Measurements from ENCODE around the gene CDH13.

CDH13 gene

GRCh38 chr16:83270061-83270460 lies 643.3 kb downstream of the CDH13 start:
- no peak for DNase-seq

- DNase-seq, result no peak
Measured at GRCh38 chr16:83270640-83271039, 643.9 kb downstream of the CDH13 start.

GRCh38 chr16:83271123-83271522 lies 644.4 kb downstream of the CDH13 start:
- DNase-seq, result no peak

- no peak for DNase-seq
Measured at GRCh38 chr16:83271970-83272575, 645.3 kb downstream of the CDH13 start.

DNA sequence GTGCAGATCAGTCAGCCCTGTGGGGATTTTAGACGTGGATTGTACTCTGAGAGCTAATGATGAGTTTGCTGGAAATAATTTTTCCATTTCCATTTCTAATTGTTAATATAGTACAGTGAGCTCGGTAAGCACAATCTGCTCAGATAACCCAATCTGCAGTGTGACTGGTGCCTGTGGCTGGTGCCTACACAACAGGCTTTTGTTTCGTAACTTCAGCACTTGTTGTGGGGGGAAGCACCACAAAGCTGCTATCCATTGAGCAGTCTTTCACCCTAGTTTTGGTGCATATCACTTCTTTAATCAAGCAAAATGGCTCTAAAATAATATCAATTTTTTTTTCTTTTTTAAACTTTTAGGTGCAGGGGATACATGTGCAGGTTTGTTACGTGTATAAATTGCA lies 646.1 kb downstream of the CDH13 start:
- no peak for DNase-seq

DNA sequence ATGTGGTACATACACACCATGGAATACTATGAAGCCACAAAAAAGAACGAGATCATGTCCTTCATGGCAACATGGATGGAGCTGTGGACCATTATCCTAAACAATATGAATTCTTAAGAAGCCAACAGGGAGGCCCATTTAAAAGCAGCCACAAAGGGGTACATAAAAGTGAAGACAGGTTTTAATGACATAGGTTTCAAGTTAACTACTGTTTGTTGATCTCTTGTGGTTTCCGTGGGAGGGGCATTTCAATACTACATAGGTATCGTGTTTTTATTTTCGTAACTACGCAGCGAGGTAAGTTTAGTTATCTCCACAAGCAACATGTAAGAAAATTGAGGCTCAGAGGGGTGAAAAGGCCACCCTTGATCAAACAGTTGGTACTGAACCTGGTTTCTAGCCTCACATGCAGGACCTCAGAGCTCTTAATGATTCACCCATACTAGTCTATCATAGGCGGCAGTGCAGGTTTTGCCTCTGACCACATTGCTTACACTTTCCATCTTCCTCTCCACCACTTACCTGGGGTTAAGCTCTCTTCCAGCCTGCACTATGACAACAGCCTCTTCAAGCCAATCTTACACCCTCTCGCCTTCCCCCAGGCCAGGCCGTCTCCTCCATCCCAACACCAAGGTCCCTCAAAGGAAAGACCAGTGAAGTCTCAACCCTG lies 646.9 kb downstream of the CDH13 start:
- DNase-seq, result no peak

GRCh38 chr16:83279251-83279650 lies 652.5 kb downstream of the CDH13 start:
- no peak for DNase-seq

DNA sequence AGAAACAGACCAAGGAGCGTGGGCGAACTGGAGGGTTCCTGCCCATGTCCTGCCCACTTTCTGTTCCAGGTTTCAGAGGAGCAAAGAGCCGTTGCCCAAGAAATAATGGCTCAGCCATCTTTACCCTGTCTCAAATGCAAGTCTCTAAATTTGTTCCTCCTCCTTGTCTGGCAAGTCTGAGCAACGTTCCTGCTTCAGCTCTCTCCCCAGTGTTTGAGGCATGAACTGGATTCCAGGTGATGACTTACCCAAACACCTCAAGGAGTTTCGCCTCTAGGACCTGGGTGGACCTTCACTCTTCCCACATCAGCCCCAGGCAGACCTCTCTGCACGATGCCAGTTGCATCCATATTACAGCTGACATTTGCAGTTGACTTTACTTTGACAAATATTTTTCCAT lies 659.2 kb downstream of the CDH13 start:
- DNase-seq, result no peak

- DNase-seq, result no peak
Measured at GRCh38 chr16:83296505-83296904, 669.7 kb downstream of the CDH13 start.

GRCh38 chr16:83298541-83298940 lies 671.8 kb downstream of the CDH13 start:
- DNase-seq, result no peak

DNA sequence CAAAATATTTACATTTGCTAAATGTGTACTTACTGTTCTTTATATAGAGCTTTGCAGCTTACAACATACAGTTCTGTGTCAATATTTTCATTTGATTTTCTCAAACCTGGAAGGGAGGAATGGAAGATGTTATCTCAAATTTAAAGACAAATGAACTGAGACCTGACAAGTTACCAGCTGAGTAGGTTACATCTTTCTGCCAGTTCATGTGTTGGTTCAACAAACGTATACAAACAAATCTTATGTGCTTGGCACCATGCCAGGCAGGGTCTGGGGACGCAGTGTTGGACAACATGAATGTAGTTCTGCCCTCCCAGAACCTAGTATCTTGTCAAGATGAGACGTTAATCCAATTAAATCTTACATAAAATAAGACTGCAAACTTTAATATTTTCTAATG lies 673.6 kb downstream of the CDH13 start:
- DNase-seq, result peak; percentile 1

GRCh38 chr16:83301971-83302370 lies 675.2 kb downstream of the CDH13 start:
- no peak for DNase-seq

GRCh38 chr16:83302853-83303252 lies 676.1 kb downstream of the CDH13 start:
- no peak for DNase-seq

DNA sequence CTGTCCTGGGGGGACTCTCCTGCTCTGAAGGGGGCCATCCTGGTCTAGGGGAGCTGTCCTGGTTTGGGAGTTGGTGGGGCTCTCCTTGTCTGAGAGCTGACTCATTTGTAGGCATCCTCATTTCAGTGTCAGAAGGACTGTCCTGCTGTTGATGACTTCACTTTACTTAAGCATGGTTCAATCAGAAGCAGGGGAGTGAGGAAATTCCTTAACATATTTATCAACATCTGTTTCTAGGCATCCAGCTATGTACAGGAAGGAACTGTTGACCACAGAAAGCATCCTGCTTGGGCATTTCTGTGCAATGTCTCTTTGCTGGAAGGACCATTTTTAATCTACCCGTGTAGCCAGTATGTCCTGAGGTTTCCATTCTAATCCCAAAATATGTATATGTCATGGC lies 678.3 kb downstream of the CDH13 start:
- DNase-seq, result no peak

- DNase-seq, result no peak
Measured at GRCh38 chr16:83306961-83307593, 680.3 kb downstream of the CDH13 start.

DNA sequence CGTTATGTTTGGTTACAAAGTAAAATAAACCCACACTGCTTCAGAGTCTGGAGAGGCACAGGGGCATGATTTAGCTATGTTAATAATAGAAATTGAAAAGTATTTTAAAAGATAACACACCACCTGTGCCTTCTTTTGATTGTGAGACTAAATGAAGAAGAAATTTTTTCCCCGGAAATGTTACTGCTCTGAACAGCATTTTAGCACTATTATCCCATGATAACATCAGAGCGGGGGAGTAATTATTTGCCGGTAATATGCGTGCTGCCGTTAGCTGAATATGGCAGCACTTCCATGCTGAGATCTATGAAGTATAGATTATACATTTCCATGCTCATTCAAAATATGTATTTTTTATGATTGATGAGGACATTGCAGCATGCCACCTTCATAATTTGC lies 680.8 kb downstream of the CDH13 start:
- DNase-seq, result no peak

DNA sequence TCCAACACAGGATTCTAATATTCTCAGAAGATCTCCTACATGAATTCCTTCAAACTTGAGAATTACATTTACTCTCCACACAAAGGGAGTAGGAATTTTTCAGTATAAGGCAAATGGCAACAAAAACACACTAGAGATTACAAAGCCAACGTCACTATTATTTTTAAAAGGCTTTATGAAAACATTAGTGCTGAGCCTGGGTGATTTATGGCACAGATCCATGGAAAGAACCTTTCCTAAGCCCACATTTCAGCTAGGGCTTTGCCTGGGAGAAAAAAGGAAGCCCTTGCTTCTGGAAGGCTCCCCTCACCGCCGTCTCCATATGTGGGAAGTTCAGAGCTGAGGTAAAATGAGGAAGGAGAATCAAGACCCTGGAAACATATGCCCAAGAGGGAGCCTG lies 681.6 kb downstream of the CDH13 start:
- no peak for DNase-seq

- DNase-seq, result no peak
Measured at GRCh38 chr16:83310816-83311215, 684.0 kb downstream of the CDH13 start.

- DNase-seq, result no peak
Measured at GRCh38 chr16:83312015-83312717, 685.4 kb downstream of the CDH13 start.

DNA sequence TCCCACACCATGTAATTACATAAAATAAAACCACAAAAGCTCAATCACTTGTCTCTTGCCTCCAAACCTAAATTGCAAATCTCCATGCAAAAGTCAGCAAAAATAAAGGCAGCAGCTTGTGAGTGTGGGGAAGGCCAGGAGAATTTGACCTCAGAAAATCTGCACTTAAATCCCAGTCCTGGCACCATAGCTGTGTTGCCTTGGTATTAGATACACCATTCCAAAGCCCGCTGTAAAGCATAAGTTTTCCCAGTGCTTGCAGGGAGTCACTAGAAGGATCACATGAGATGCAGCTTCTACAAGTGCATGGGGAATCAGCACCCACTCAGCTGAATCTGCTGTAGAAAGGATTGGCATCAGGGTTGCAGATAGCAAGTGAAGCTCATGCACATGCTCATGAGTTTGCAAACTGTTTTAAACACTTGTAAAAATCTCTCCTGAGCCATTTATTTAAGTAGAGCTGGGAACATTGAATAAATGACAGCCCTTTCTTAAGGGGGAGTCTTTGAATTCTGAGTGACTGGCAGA lies 686.0 kb downstream of the CDH13 start:
- no peak for DNase-seq

GRCh38 chr16:83315271-83315670 lies 688.5 kb downstream of the CDH13 start:
- no peak for DNase-seq

DNA sequence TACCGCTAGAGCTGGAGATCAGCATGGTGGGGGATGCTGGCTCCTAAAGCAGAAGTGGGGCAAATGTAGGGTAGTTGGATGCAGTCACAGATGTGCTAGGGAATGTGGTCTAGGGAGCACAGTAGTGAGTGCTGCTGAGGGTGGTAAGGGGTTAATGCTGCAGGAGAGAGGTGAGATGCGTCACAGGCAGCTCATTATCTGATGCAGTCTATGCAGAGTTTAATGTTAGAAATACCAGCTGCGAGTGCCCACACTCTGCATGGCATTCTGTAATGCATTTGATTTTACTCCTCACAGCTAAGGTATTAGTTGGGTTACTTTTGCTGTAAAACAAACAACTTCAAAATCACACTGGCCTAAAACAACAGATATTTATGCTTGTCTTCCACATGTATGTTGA lies 689.7 kb downstream of the CDH13 start:
- DNase-seq, result no peak

- DNase-seq, result no peak
Measured at GRCh38 chr16:83318390-83318789, 691.6 kb downstream of the CDH13 start.

- DNase-seq, result no peak
Measured at GRCh38 chr16:83328936-83329335, 702.2 kb downstream of the CDH13 start.

Data from NCI-H1092 (cell line).